Adrenal gland (tissue), 5 donors: Measurements from ENCODE around the gene SHFL.

Experiments
- POLR2A ChIP-seq, 2 donors: fragments of 450-650 bp; IDR thresholded peaks; one replicate each; pipeline ENCODE4 v1.6.1; 2017; ENCODE audit warnings: antibody characterized with exemption in 2 of 2, mild to moderate bottlenecking in 2 of 2, moderate library complexity in 1 of 2
- TF ChIP-seq, protein P1 (sequence below), 6 experiments: fragments of 450-650 bp in 4 of 6; fragments of 200-600 bp in 2 of 6; sonication (generic) in 1 of 6; IDR thresholded peaks; 1 replicate in 5 of 6; 2 replicates in 1 of 6; pipeline versions ENCODE4 v1.5.1 to v1.8.0; 2016 to 2021; ENCODE audit warnings: antibody characterized with exemption in 6 of 6, mild to moderate bottlenecking in 2 of 6, moderate library complexity in 1 of 6
- donor health status: DM: no; HTN: no; CAD: no.

DNA sequence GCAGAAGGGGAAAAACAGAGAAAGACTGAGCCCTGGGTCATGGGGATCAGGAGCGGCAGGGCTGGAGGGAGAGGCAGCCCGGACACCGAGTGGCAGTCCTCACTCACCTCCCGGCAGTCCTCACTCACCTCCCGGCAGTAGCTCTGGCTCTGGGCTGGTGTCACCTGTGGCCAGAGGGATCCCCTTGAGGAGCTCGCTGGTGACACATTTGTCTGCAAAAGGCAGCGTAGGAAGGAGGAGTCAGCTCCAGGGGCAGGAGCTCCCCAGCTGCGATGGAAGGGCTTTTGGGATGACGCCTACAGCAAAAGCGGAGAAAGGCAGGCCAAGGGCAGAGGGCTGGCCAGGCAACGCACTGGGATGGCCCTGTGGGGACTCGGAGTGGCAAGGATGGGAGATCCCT, 32.8 kb downstream of the SHFL start:
- TF ChIP-seq, protein P1, sequence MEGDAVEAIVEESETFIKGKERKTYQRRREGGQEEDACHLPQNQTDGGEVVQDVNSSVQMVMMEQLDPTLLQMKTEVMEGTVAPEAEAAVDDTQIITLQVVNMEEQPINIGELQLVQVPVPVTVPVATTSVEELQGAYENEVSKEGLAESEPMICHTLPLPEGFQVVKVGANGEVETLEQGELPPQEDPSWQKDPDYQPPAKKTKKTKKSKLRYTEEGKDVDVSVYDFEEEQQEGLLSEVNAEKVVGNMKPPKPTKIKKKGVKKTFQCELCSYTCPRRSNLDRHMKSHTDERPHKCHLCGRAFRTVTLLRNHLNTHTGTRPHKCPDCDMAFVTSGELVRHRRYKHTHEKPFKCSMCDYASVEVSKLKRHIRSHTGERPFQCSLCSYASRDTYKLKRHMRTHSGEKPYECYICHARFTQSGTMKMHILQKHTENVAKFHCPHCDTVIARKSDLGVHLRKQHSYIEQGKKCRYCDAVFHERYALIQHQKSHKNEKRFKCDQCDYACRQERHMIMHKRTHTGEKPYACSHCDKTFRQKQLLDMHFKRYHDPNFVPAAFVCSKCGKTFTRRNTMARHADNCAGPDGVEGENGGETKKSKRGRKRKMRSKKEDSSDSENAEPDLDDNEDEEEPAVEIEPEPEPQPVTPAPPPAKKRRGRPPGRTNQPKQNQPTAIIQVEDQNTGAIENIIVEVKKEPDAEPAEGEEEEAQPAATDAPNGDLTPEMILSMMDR (IDR thresholded peaks at IDR 0.05), result no peak
- TF ChIP-seq POLR2A (IDR thresholded peaks at IDR 0.05), result peak in 1 of 2 donors; percentile 34
